Activated CD4-positive, alpha-beta T cell treated with anti-CD3 and anti-CD28 coated beads, Interleukin-10, Interleukin-2, amounts not matched to agents 100 ng/mL and 50 ng/mL, durations not matched to agents 16 hours and 8 hours (primary cell): ENCODE data around the gene SEPTIN2.
A peak's percentile ranks its signal among the peaks of the same experiment; 100 is the strongest.
"Not testable (repeated sequence)": the region's sequence is repeated elsewhere in the genome, so short reads cannot be mapped to it uniquely, and the experiment has no call there.

Experiments used
- DNase-seq: peaks from one replicate; pipeline ENCODE4 v3.0.0-alpha.2; 2020

Gene SEPTIN2

DNA sequence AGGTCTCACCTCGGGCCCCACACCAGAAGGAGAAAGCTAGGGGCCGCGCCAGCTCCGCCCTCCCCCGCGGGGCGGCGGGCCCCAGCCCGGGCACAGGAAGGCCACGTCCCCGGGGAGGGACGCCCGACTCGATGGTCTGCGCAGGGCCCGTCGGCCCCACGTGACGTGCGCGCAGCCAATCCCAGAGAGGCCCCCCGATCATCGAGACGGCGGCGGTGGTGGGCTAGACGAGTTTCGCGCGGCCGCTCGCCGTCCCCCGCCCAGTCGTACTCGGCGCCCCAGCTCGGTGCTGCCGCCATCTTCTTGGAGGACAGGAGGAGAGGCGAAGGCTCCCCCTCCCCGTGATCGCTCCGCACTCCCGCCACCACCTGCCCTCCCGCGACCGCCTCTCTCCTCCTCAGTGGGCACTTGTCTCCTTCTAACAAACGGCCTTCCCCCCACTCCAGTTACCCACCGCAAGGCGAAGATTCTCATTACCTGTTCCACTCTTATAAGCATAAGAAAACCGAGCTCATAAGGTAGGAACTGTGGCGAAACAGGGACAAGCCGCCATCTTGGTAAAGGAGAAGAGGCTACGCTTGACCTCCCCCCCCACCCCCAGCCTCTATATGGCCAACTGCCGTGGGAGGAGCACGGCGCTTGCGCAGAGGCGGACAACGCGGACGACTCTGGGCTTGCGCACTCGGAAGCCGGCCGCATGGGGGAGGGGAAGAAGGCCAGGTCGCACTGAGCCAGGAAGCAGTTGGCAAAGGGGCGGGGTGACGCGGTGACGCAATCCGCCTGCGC is 439 bp upstream of the SEPTIN2 start, which contains the start of gene HDLBP:
HDLBP (minus strand) TSS at position 580 of the 786 bp plus-strand sequence. CDS start 48,803 bp downstream, outside the sequence.
- DNase-seq, result peak; percentile 100

- DNase-seq, result no peak
Observed at GRCh38 chr2:241316825-241317224, 1.1 kb downstream of the SEPTIN2 start.

GRCh38 chr2:241317391-241317790 is 1.7 kb downstream of the SEPTIN2 start:
- DNase-seq, result no peak

DNA sequence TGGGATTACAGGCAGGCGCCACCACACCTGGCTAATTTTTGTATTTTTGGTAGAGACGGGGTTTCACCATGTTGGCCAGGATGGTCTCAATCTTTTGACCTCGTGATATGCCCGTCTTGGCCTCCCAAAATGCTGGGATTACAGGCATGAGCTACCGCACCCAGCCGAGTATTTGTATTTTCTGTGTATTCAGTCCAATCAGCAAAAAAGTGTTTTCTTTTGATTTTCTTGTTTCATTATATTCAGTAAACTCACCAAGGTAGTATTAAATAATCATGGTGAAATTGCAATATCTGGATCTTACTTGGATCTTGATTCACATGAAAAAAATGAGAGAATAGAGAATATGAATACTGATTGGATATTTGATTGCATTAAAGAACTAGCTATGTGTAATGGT is 3.1 kb downstream of the SEPTIN2 start:
- not testable (repeated sequence) for DNase-seq

GRCh38 chr2:241320394-241320793 is 4.7 kb downstream of the SEPTIN2 start:
- DNase-seq, result no peak

GRCh38 chr2:241321033-241321432 is 5.3 kb downstream of the SEPTIN2 start:
- no peak for DNase-seq

- no peak for DNase-seq
Observed at GRCh38 chr2:241321886-241322285, 6.2 kb downstream of the SEPTIN2 start.

DNA sequence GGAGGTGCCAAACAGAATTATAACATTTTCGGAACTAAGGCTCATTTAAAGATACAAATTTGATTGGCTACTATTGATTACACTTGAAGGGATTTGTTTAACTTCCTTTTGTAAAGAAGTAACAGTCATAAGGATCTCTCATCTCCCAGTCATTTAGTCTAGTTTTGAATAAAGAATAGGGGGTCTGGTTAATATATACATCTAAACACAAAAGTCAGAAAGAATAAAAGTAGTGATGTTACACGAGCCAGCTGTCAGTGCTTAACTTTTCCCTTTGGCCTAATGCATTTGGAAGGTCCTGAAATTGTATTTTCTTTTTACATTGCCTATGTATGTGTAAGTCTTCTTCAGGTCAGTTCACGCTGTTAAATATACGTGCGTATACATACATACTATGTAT is 8.1 kb downstream of the SEPTIN2 start:
- no peak for DNase-seq

DNA sequence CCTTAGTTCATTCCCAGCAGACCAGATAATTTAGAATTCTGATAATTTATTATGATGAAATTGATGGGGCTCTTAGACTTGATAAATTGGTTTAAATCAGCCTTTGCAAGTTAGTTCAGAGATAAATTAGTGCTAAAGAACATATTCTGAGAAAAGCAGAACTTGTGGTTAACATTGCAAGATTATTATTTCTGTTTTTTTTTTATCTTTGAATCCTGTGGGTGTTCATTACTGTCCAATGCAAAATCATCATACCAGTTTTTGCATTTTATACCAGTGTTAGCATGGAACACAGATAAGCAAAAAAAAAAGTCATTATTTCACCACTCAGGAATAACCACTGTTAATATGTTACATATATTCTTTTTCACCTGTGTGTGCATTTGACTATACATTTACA is 9.1 kb downstream of the SEPTIN2 start:
- DNase-seq, result no peak

DNA sequence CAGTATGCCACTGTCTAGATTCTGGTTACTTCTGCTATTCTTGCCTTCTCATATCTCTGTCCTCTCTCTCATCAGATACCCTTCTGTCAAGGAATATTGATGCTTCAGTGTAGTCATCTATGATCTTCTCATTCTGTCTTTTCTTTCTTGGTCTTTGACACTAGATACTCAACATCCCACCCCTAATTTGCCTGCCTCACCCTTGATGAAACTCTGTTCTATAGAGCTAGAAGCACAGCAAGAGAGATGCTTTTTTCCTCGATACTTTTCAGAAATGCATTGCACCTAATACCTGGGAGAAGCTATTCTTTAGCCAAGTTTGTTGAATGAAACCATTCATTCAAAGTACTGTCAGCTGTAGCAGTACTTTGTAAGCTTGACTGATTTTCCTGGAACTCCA is 9.5 kb downstream of the SEPTIN2 start:
- no peak for DNase-seq

GRCh38 chr2:241329669-241330615 is 14.2 kb downstream of the SEPTIN2 start:
- DNase-seq, result no peak

- no peak for DNase-seq
Observed at GRCh38 chr2:241330616-241330981, 14.9 kb downstream of the SEPTIN2 start.

DNA sequence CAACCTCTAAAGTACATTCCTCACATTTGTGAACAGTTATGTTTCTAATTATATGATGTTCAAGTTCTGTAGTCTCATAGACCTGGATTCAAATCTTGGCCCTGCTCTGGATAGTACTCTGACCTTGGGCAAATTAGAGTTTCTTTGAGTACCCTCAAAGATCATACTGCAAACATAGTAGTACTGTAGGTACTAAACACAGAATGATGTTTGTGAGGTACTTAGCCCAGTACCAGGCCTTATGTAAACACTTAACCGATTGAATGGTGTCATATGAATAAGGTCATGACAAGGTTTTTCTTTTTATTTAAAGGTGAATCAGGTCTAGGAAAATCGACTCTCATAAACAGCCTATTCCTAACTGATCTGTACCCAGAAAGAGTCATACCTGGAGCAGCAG is 19.1 kb downstream of the SEPTIN2 start:
- DNase-seq, result no peak

- DNase-seq, result no peak
Observed at GRCh38 chr2:241339839-241340630, 24.3 kb downstream of the SEPTIN2 start.

DNA sequence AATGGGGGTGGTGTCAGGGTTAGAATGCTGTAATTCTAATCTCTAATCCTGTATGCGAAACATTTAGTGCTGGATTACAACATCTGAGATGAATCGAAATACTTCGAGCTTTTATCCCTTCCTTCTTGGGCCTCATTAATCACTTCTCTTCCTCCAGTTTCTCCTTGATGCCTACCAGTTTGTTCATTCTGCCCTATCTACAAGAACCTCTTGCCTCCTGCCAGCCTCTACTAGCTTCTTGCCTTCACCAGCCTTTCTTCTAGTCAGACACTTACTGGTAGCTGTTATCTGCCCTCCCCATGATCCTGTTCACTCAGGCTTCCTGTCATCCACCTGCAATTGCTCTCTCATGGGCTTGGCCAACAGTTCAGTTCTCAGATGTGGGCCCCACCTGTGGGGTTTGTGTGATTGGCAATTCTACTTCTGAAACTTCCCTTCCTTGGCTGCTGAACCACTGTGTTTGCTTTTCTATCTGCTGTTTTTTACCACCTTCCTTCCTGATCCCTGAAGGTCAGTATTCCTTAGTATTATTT is 25.0 kb downstream of the SEPTIN2 start:
- no peak for DNase-seq

DNA sequence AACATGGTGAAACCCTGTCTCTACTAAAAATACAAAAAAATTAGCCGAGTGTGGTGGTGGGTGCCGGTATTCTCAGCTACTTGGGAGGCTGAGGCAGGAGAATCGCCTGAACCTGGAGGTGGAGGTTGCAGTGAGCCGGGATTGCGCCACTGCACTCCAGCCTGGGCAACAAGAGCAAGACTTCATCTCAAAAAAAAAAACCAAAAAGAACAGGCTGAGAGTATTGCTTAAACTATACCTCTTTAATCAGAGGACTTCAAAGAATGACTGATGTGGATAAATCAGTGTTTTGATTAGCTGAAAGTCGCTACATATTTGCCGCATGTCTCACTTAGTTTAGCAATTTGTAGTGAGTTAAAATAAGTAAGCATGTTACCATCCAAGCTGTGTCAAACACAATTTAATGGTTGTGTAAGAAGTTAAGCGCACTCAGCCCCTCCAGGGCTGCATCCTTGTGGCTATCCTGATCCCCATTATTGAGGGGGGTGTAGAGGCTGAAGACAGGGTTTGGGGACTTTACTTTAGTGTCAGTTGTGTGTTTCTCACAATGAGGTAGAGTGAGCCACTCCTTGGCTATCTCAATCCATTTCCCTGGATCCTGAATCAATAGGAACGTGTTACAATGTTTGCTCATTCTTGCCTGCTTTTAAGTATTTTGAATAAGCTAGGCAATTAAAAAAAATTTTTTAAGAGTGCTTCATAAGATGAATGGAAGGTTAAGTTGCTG is 29.4 kb downstream of the SEPTIN2 start:
- no peak for DNase-seq

DNA sequence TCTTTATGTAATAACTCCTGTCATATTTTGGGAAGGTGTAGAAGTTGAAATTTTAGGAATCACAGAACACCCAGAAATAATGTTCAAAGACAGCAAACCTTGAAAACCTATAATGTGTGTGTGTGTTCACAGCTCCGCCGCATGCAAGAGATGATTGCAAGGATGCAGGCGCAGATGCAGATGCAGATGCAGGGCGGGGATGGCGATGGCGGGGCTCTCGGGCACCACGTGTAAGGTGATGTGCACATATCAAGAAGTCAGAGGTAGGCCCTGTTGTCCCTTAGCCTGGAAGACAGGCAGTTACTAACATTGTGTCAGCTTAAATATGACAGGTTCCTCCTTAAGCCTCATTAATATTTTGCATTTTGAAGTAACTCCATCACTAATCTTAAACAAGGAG is 34.2 kb downstream of the SEPTIN2 start:
- DNase-seq, result no peak

DNA sequence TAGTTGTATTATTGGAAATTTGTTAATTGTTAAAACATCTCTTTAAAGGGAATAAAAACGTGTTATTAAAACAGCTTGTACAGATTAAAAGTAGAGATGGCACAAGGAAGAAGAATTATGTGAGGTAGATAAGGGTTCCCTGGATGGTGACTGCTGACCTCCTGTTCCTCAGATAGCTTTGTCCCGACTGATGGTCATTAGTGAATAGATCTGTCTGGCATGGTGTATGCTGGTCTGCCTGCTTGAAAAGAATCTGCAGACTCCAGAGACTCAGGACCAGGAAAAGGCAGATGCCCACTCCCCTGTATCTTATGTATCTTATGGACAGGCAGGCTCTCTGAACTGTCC is 34.8 kb downstream of the SEPTIN2 start:
- no peak for DNase-seq

GRCh38 chr2:241350878-241351639 is 35.3 kb downstream of the SEPTIN2 start:
- no peak for DNase-seq

GRCh38 chr2:241351640-241352031 is 35.9 kb downstream of the SEPTIN2 start:
- no peak for DNase-seq

DNA sequence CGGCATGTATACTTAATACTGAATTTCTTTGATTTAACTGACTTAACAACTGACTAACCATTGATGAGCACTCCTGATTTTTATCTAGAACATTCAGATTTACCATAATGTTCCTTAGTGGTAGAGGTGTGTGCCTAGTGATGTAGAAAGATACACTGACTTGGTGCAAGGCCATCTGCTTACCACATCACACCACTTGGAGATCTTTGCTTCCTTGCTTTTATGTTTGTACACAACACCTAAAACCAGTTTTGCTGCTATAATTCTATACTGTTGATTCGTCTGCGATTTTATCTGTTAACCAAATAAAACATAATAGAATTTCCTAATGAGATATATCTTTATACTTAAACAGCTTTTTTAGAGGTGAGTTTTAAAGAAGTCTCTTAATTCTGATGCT is 36.5 kb downstream of the SEPTIN2 start:
- DNase-seq, result no peak
